Measurements from ENCODE around the gene ABCB10. TPM values are rescaled to one million over a fixed set of nuclear protein-coding genes. Genes with fewer than 3 reads are reported as not detected.

Gene ABCB10
- total RNA-seq, 2 donors from 2014 or later = 25.0 to 27.7 TPM

GRCh38 chr1:229581485-229581884 lies 23.0 kb upstream of the ABCB10 start:
- no peaks in the 10 kb centered on the region for H3K9me3 ChIP-seq
- no peaks in the 10 kb centered on the region for H3K27me3 ChIP-seq (replicated peaks; ENCODE audit: insufficient read depth)
- peak overlapping the region in 1 of 2 donors; percentile 55 for H3K27ac ChIP-seq
- H3K36me3 ChIP-seq = no peaks in the 10 kb centered on the region
- ATAC-seq (ENCODE audit: insufficient number of reproducible peaks, low FRiP score, low read depth) (no peak), DNase-seq (ENCODE audit: low spot score) (no peak)
- TF ChIP-seq CTCF (IDR thresholded peaks at IDR 0.05) = no peak
- peaks cover 15 to 38% of the 10 kb centered on the region in 2 donors for H3K4me1 ChIP-seq (ENCODE audit: control insufficient read depth in 1 of 2, low read depth in 2 of 2)
- no peak overlapping the region for H3K4me3 ChIP-seq

GRCh38 chr1:229579059-229579673 lies 20.7 kb upstream of the ABCB10 start:
- DNase-seq (ENCODE audit: low spot score) (no peak), ATAC-seq (ENCODE audit: insufficient number of reproducible peaks, low FRiP score, low read depth) (no peak)
- Histone ChIP-seq H3K36me3 (no peaks in the 10 kb centered on the region), H3K4me1 (ENCODE audit: control insufficient read depth in 1 of 2, low read depth in 2 of 2) (peaks cover 15 to 38% of the 10 kb centered on the region in 2 donors), H3K4me3 (peak overlapping the region; percentile 52), H3K27me3 (replicated peaks; ENCODE audit: insufficient read depth) (no peaks in the 10 kb centered on the region), H3K9me3 (no peaks in the 10 kb centered on the region), H3K27ac (peak overlapping the region; percentile 6 to 52)
- no peak for TF ChIP-seq CTCF (IDR thresholded peaks at IDR 0.05)

GRCh38 chr1:229578168-229579058 lies 19.9 kb upstream of the ABCB10 start:
- ATAC-seq (ENCODE audit: insufficient number of reproducible peaks, low FRiP score, low read depth) = no peak
- Histone ChIP-seq H3K36me3 (no peaks in the 10 kb centered on the region), H3K27me3 (replicated peaks; ENCODE audit: insufficient read depth) (no peaks in the 10 kb centered on the region), H3K4me3 (peak overlapping the region; percentile 52), H3K4me1 (ENCODE audit: control insufficient read depth in 1 of 2, low read depth in 2 of 2) (peaks cover 15 to 38% of the 10 kb centered on the region in 2 donors), H3K9me3 (no peaks in the 10 kb centered on the region), H3K27ac (peak overlapping the region; percentile 6 to 52)
- DNase-seq (ENCODE audit: low spot score) = no peak
- no peak for TF ChIP-seq CTCF (IDR thresholded peaks at IDR 0.05)

- TF ChIP-seq CTCF (IDR thresholded peaks at IDR 0.05) = no peak
- no peak for ATAC-seq (ENCODE audit: insufficient number of reproducible peaks, low FRiP score, low read depth)
- H3K27ac ChIP-seq = no peak overlapping the region
Measured at GRCh38 chr1:229574679-229575442, 16.4 kb upstream of the ABCB10 start.

GRCh38 chr1:229572286-229572685 lies 13.8 kb upstream of the ABCB10 start:
- H3K4me3 ChIP-seq = no peak overlapping the region
- ATAC-seq (ENCODE audit: insufficient number of reproducible peaks, low FRiP score, low read depth) = no peak
- no peaks in the 10 kb centered on the region for H3K27me3 ChIP-seq (replicated peaks; ENCODE audit: insufficient read depth)
- peaks cover 0 to 14% of the 10 kb centered on the region in 2 donors for H3K4me1 ChIP-seq (ENCODE audit: control insufficient read depth in 1 of 2, low read depth in 2 of 2)
- H3K36me3 ChIP-seq = no peaks in the 10 kb centered on the region
- no peak overlapping the region for H3K27ac ChIP-seq
- no peak for TF ChIP-seq CTCF (IDR thresholded peaks at IDR 0.05)
- no peaks in the 10 kb centered on the region for H3K9me3 ChIP-seq
- no peak for DNase-seq (ENCODE audit: low spot score)

More at GRCh38 chr1:229574679-229575442, 16.4 kb upstream of the ABCB10 start:
- no peaks in the 10 kb centered on the region for H3K9me3 ChIP-seq
- no peaks in the 10 kb centered on the region for H3K36me3 ChIP-seq
- no peaks in the 10 kb centered on the region for H3K27me3 ChIP-seq (replicated peaks; ENCODE audit: insufficient read depth)
- H3K4me3 ChIP-seq = no peak overlapping the region
- peaks cover 6 to 32% of the 10 kb centered on the region in 2 donors for H3K4me1 ChIP-seq (ENCODE audit: control insufficient read depth in 1 of 2, low read depth in 2 of 2)
- DNase-seq (ENCODE audit: low spot score) = no peak

Measured in thoracic aorta (tissue), 2 donors.